Osteoblast (primary cell): ENCODE results near the gene HAUS7. TPM values are rescaled to one million over a fixed set of nuclear protein-coding genes. Genes with fewer than 3 reads are reported as not detected.

Experiments used
- DNase-seq: peaks from one replicate; pipeline ENCODE4 v3.0.0; 2011; ENCODE audit warnings: low spot score, mixed read lengths; ENCODE audit not compliant: insufficient read length; ENCODE audit errors: missing footprints
- H2AFZ ChIP-seq: 2 replicates; pipeline ENCODE4 v1.6.0; 2011; ENCODE audit warnings: mild to moderate bottlenecking, low read length
- H3K27ac ChIP-seq: 2 replicates; pipeline ENCODE4 v1.5.1; 2011; ENCODE audit warnings: mild to moderate bottlenecking, low read depth, low read length, moderate library complexity
- H3K27me3 ChIP-seq: 2 replicates; pipeline ENCODE4 v1.6.0; 2012; ENCODE audit warnings: mild to moderate bottlenecking, control low read depth, inconsistent platforms, low read length, moderate library complexity; ENCODE audit not compliant: insufficient read depth
- H3K36me3 ChIP-seq: 2 replicates; pipeline ENCODE4 v1.5.1; 2011; ENCODE audit warnings: mild to moderate bottlenecking, low read length, control low read depth, moderate library complexity; ENCODE audit not compliant: insufficient read depth
- H3K4me1 ChIP-seq: 2 replicates; pipeline ENCODE4 v1.5.1; 2011; ENCODE audit warnings: mild to moderate bottlenecking, low read length, control low read depth, moderate library complexity; ENCODE audit not compliant: insufficient read depth
- H3K4me2 ChIP-seq: 2 replicates; pipeline ENCODE4 v1.6.0; 2011; ENCODE audit warnings: mild to moderate bottlenecking, low read length; ENCODE audit not compliant: insufficient read depth
- H3K4me3 ChIP-seq: fragments of 200-600 bp; sonication (generic); 3 replicates; pipeline ENCODE4 v1.5.1; 2012; ENCODE audit warnings: mild to moderate bottlenecking, low read length, inconsistent platforms; ENCODE audit not compliant: insufficient read depth
- H3K79me2 ChIP-seq: 2 replicates; pipeline ENCODE4 v1.6.0; 2012; ENCODE audit warnings: mild to moderate bottlenecking, low read length, control low read depth, inconsistent platforms; ENCODE audit not compliant: insufficient read depth
- H3K9me3 ChIP-seq: 2 replicates; pipeline ENCODE4 v1.5.1; 2011; ENCODE audit warnings: low read depth, low read length, control low read depth
- H4K20me1 ChIP-seq: 2 replicates; pipeline ENCODE4 v1.6.0; 2012; ENCODE audit warnings: mild to moderate bottlenecking, low read length, control low read depth; ENCODE audit not compliant: insufficient read depth
- total RNA-seq: library from RNA; depleted of rRNA; stranded (reverse); fragments of >200 nt; gene quantifications from 2 replicates; pipeline ENCODE4 v1.2.3, GENCODE V29; 2012
- TF ChIP-seq, protein P1 (sequence below): IDR thresholded peaks from 2 replicates; pipeline ENCODE4 v1.5.1; 2011; ENCODE audit warnings: mild to moderate bottlenecking, low read depth, low read length, moderate library complexity; ENCODE audit errors: extremely low read depth

HAUS7 gene
- total RNA-seq, 1 donor: 14.1 TPM

DNA sequence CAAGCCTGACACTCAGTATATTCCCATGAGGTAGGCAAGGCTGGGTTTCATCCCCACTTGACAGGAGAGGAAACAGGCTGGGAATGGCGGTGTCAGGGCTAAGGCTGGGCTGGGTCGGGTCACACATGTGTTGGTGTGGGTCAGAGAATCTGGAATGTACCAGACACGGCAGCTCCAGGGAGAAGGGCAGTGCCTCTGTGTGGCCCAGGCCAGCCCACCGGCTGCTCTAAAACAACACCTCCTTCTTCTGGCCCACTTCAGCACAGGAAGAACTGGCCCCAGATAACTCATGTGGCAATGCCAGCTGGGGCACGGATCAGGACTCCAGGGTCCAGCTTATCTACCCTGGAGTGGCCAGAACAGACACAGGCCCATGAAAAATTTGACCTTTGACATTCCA, 6.3 kb downstream of the HAUS7 start:
- no peaks in the 10 kb centered on the region for H3K79me2 ChIP-seq
- peaks cover 4% of the 10 kb centered on the region for H3K36me3 ChIP-seq
- H3K4me3 ChIP-seq: no peak overlapping the region
- TF ChIP-seq, protein P1, sequence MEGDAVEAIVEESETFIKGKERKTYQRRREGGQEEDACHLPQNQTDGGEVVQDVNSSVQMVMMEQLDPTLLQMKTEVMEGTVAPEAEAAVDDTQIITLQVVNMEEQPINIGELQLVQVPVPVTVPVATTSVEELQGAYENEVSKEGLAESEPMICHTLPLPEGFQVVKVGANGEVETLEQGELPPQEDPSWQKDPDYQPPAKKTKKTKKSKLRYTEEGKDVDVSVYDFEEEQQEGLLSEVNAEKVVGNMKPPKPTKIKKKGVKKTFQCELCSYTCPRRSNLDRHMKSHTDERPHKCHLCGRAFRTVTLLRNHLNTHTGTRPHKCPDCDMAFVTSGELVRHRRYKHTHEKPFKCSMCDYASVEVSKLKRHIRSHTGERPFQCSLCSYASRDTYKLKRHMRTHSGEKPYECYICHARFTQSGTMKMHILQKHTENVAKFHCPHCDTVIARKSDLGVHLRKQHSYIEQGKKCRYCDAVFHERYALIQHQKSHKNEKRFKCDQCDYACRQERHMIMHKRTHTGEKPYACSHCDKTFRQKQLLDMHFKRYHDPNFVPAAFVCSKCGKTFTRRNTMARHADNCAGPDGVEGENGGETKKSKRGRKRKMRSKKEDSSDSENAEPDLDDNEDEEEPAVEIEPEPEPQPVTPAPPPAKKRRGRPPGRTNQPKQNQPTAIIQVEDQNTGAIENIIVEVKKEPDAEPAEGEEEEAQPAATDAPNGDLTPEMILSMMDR: no peak
- H3K27me3 ChIP-seq: no peaks in the 10 kb centered on the region
- no peak overlapping the region for H3K4me2 ChIP-seq
- H2AFZ ChIP-seq: no peak overlapping the region
- DNase-seq: no peak
- H3K27ac ChIP-seq: no peak overlapping the region
- no peaks in the 10 kb centered on the region for H3K9me3 ChIP-seq
- no peaks in the 10 kb centered on the region for H4K20me1 ChIP-seq
- H3K4me1 ChIP-seq: peaks cover 8% of the 10 kb centered on the region

DNA sequence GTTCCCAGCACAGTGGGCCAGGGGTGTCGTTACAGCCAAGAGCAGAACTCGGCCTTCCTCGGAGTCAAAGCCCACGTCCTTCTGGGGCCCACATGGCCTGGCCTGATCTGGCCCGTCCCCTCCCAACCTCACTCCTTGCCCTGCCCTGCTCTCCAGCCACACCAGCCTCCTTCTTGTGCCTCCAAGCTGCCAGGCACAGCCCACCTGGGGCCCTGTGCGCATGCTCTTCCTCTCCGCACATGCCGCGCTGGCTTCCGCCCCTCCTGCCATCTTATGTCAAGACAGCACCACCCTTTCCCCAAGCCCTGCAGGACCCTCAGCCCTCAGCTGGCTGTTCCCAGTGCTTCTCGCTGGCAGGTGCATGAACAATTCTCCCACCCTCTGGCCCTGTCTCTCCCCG, 6.8 kb downstream of the HAUS7 start:
- Histone ChIP-seq H3K4me3 (no peak overlapping the region), H3K36me3 (peaks cover 4% of the 10 kb centered on the region), H3K9me3 (no peaks in the 10 kb centered on the region), H4K20me1 (no peaks in the 10 kb centered on the region), H3K79me2 (no peaks in the 10 kb centered on the region), H3K4me2 (no peak overlapping the region), H3K4me1 (peaks cover 8% of the 10 kb centered on the region), H3K27me3 (no peaks in the 10 kb centered on the region), H3K27ac (no peak overlapping the region), H2AFZ (no peak overlapping the region)
- no peak for DNase-seq
- TF ChIP-seq, protein P1: no peak

DNA sequence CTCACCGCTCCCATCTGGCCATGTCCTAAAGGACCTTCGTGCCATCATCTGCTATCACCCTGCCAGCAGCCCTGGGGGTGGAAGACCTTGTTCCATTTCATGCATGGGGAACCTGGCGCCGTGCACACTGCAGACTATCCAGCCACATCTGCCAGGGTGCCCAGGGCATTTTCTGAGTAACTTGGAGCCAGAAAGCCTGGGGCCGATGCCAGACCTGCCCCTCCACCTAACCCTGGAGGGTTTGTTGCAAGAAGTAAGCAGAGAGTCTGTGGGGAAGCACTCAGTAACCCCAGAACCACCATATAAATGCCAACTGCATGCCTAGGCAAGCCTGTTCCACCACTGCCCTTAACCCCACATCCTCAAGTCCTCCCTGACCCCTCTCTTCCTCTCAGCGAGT, 7.3 kb downstream of the HAUS7 start:
- Histone ChIP-seq H3K79me2 (no peaks in the 10 kb centered on the region), H3K27me3 (no peaks in the 10 kb centered on the region), H2AFZ (no peak overlapping the region), H3K27ac (no peak overlapping the region), H3K9me3 (no peaks in the 10 kb centered on the region), H3K4me1 (peaks cover 8% of the 10 kb centered on the region), H4K20me1 (no peaks in the 10 kb centered on the region), H3K36me3 (peaks cover 4% of the 10 kb centered on the region), H3K4me2 (no peak overlapping the region), H3K4me3 (no peak overlapping the region)
- TF ChIP-seq, protein P1: no peak
- no peak for DNase-seq

DNA sequence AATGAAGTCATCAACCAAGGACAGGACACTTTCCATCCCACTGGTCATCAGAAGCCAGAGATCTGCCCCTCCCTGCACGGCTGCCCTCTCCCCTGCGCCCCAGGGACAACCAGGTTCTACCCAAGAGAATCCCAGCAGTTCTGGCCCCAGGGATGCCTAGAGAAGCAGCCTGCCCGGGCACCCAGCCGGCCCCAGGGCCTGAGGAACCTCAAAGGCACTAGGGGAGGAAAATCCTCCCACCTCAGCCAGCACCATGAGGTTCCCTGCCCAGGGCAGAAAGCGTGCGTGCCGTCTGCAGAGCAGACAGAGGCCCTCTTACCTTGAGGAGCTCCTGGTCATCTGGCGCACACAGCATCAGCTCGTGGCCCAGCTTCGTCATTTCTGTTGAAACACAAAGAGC, 8.1 kb downstream of the HAUS7 start:
- H3K4me3 ChIP-seq: no peak overlapping the region
- H3K27ac ChIP-seq: no peak overlapping the region
- H3K79me2 ChIP-seq: no peaks in the 10 kb centered on the region
- TF ChIP-seq, protein P1: no peak
- H2AFZ ChIP-seq: no peak overlapping the region
- H3K4me2 ChIP-seq: no peak overlapping the region
- H3K4me1 ChIP-seq: peaks cover 8% of the 10 kb centered on the region
- H3K27me3 ChIP-seq: no peaks in the 10 kb centered on the region
- H3K9me3 ChIP-seq: no peaks in the 10 kb centered on the region
- peaks cover 4% of the 10 kb centered on the region for H3K36me3 ChIP-seq
- DNase-seq: no peak
- no peaks in the 10 kb centered on the region for H4K20me1 ChIP-seq
